AG10803 (cell line): Measurements from ENCODE around the gene NLRP9.
"Not testable (repeated sequence)": the region's sequence is repeated elsewhere in the genome, so short reads cannot be mapped to it uniquely, and the experiment has no call there.

Experiments used
- DNase-seq: peaks from one replicate; pipeline ENCODE4 v3.0.0; 2010; ENCODE audit warnings: low read depth
- H3K4me3 ChIP-seq: 2 replicates; pipeline ENCODE4 v1.5.1; 2011; ENCODE audit warnings: mild to moderate bottlenecking, low read length, control low read depth
- TF ChIP-seq, protein P1 (sequence below): conservative IDR thresholded peaks from 2 replicates; pipeline ENCODE4 v1.5.1; 2011; ENCODE audit warnings: mild to moderate bottlenecking, low read length, control low read depth, inconsistent platforms

The NLRP9 gene

DNA sequence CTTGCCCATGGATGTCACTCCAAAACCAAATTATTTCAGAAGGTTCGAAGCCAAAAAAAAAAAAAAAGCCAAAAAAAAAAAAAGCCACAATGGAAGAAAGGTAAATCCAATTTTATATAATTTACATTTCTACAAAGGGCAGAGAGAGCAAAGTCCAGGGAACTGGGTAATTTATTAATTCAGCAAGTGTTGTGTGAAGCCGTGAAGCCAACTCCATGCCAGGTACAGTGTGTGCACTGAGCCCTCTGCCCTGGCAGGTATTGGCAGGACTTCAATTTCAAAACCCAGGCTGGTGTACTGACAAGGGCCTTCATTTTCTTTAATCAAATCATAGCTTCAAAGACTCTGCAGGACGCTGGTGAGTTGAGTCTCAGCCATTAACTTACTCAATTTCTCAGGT is 15.2 kb upstream of the NLRP9 start:
- TF ChIP-seq, protein P1, sequence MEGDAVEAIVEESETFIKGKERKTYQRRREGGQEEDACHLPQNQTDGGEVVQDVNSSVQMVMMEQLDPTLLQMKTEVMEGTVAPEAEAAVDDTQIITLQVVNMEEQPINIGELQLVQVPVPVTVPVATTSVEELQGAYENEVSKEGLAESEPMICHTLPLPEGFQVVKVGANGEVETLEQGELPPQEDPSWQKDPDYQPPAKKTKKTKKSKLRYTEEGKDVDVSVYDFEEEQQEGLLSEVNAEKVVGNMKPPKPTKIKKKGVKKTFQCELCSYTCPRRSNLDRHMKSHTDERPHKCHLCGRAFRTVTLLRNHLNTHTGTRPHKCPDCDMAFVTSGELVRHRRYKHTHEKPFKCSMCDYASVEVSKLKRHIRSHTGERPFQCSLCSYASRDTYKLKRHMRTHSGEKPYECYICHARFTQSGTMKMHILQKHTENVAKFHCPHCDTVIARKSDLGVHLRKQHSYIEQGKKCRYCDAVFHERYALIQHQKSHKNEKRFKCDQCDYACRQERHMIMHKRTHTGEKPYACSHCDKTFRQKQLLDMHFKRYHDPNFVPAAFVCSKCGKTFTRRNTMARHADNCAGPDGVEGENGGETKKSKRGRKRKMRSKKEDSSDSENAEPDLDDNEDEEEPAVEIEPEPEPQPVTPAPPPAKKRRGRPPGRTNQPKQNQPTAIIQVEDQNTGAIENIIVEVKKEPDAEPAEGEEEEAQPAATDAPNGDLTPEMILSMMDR: no peak
- no peak for DNase-seq
- H3K4me3 ChIP-seq: no peak overlapping the region

DNA sequence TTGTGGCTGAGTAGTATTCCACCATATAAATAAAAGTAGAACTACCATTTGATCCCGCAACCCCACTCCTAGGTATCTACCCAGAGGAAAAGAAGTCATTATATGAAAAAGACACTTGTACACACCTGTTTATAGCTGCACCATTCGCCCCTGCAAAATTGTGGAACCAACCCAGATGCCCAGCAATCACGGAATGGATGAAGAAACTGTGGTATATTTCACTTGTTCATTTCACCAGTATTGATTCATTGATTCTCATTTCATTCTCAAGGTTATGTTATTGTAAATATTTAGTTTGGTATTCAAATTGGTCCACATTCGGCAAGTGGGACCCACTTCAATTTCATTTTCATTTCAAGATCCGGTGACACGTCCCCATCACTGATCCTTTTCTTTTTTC is 12.5 kb upstream of the NLRP9 start:
- TF ChIP-seq, protein P1: no peak
- DNase-seq: no peak

DNA sequence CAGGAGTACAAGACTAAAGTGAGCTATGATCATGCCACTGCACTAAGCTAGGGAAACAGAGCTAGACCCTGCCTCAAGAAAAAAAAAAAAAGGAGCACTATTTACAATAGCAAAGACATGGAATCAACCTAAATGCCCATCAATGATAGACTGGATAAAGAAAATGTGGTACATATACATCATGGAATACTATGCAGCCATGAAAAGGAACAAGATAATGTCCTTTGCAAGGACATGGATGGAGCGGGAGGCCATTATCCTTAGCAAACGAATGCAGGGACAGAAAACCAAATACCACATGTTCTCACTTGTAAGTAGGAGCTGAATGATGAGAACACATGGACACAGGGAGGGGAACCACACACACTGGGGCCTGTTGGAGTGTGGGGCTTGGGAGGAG is 7.8 kb downstream of the NLRP9 start:
- DNase-seq, H3K4me3 ChIP-seq: not testable (repeated sequence)

More for the DNA sequence above, 12.5 kb upstream of the NLRP9 start:
- no peak overlapping the region for H3K4me3 ChIP-seq

DNA sequence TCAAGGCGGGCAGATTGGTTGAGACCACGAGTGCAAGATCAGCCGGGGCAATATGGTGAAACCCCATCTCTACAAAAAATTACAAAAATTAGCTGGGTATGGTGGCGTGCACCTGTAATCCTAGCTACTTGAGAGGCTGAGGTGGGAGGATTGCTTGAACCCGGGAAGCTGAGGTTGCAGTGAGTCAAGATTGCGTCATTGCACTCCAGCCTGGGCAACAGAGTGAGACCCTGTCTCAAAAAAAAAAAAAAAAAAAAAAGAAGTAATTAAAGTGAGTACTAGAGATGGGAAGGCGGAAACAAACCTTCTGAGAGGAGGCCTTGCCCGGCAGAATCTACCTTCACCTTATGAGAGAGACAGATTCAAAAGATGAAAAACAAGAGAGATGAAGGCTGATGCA is 14.7 kb downstream of the NLRP9 start:
- TF ChIP-seq, protein P1: no peak
- no peak overlapping the region for H3K4me3 ChIP-seq

DNA sequence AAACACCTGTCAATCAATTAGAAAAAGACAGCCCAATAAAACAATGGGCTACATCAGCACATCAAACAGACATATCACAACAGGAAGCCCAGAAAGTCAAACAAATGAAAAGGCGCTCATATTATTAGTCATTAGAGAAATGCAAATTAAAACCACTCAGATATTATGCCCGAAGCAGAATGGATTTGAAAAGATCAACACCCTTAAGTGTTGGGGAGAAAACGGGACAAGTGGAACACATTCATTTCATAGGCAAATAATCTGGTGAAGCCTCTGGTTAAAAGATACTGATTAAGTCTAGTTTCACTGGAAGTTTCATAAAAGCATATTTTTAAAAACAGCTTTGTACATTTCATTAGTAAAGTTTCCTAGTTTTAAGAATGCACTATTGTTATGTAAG is 17.4 kb downstream of the NLRP9 start:
- no peak for DNase-seq
- TF ChIP-seq, protein P1: no peak
- no peak overlapping the region for H3K4me3 ChIP-seq

More for the DNA sequence above, 14.7 kb downstream of the NLRP9 start:
- DNase-seq: no peak

DNA sequence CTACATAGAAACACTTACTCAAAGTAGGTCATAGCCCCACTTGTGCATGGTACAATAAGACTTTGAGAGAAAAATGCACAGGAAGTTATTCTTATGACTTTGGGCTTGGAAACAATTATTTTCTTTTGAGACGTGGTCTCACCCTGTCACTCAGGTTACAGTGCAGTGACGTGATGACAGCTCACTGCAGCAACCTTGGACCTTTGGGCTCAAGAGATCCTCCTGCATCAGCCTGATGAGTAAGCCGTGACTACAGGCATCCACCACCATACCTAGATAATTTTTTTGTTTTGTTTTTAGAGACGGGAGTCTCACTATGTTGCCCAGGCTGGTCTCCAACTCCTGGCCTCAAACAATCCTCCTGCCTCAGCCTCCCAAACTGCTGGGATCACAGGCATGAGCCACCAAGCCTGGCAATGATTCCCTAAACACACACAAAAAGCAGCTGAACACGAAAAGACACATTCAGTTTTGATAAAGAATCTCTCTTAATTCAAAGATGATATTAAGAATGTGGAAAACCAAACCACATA is 17.9 kb downstream of the NLRP9 start:
- TF ChIP-seq, protein P1: no peak
- no peak for DNase-seq
- H3K4me3 ChIP-seq: no peak overlapping the region

DNA sequence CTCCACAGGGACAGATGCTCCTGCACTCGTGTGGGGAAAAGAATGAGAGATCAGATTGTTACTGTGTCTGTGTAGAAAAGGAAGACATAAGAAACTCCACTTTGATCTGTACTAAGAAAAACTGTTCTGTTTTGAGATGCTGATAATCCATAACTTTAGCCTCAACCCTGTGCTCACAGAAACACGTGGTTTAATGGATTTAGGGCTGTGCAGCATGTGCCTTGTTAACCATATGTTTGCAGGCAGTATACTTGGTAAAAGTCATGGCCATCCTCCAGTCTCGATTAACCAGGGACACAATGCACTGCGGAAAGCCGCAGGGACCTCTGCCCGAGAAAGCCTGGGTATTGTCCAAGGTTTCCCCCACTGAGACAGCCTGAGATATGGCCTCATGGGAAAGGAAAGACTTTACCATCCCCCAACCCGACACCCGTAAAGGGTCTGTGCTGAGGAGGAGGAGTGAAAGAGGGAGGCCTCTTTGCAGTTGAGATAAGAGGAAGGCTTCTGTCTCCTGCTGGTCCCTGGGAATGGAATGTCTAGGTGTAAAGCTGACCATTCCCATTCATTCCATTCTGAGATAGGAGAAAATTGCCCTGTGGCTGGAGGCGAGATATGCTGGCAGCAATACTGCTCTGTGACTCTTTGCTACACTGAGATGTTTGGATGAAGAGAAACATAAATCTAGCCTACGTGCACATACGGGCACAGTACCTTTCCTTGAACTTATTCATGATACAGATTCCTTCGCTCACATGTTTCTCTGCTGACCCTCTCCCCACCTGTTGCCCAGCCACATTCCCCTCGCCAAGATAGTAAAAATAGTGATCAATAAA is 20.1 kb downstream of the NLRP9 start:
- H3K4me3 ChIP-seq, DNase-seq: not testable (repeated sequence)

DNA sequence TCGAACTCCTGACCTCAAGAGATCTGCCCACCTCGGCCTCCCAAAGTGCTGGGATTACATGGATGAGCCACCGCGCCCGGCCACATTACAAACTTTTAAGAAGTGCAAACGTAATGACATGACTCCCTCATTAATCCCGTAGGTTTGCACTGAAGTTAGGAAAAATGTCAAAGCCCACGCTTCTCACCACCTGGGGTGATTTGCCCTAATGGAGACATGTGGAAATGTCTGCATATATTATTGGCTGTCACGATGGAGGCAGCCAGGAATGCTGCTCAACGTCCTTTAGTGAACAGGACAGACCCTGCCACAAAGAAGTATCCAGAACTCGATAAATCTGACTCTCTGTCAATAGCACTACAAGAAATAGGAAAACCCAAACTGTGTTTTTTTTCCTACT is 21.0 kb downstream of the NLRP9 start:
- H3K4me3 ChIP-seq: no peak overlapping the region
- no peak for DNase-seq
- TF ChIP-seq, protein P1: no peak
